Stimulated activated CD4-positive, alpha-beta T cell treated with anti-CD3 and anti-CD28 coated beads, Interleukin-1b, Interleukin-23, amount 100 ng/mL, for 1 hour (primary cell): ENCODE results near the gene GNAT2.

Experiments used
- DNase-seq, 2 donors: peaks; one replicate each; pipeline ENCODE4 v3.0.0-alpha.2; 2020; ENCODE audit warnings: low read depth in 2 of 2

The GNAT2 gene

DNA sequence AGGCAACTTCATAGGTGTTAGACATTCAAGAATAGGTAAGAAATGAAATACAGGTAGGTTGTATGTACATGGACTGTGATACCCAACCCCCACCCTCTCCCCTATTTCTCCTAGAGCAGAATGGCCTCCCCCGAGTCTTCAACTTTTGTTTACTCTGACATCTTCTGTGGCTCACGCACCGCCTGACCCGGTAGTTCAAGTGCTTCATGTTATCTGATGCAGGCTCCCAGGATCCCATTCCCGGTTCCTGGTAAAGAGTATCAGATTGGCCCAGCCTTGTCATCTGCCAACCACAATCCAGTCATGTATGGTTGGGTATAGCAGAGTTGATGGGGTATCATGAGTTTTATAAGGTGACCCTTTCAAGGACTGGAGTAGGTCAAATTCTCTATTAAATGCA, 61.9 kb downstream of the GNAT2 start:
- no peak for DNase-seq

DNA sequence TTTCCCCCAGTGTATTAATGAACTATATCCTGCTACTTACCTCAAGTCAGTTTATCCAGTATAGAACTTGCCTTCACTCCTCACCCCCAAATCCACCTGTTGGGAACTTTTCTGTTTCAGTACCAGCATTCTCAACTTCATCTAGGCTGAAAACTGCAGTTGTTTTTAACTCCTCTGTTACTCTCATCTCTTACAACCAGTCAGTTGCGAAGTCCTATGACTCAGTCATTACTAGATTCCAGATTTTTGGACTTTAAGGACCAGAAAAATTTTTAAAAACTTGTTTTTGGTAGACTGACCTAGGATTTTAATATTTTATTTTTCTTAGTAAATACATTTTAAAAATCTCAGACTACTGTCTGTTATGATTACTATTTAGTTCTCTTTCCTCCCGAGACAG, 62.9 kb downstream of the GNAT2 start:
- DNase-seq, result no peak
